ENCODE measurements around the gene PTPN1. TPM values are rescaled to one million over a fixed set of nuclear protein-coding genes. Genes with fewer than 3 reads are reported as not detected.

Gene PTPN1
- total RNA-seq, 2 experiments from 2014 or later: 17.1 to 25.1 TPM

GRCh38 chr20:50578061-50578777, 68.0 kb downstream of the PTPN1 start:
- no peak for DNase-seq (ENCODE audit: low spot score)
- POLR2A ChIA-PET: no interaction called here
- CTCF ChIA-PET (ENCODE audit: unreplicated experiment): no interaction called here
- Histone ChIP-seq H4K20me1 (ENCODE audit: insufficient read depth, low read length) (no peaks in the 10 kb centered on the region), H3K9me3 (ENCODE audit: low read length) (no peaks in the 10 kb centered on the region), H3K4me2 (ENCODE audit: low read length) (no peak overlapping the region), H3K79me2 (ENCODE audit: insufficient read depth, low read depth, low read length) (no peaks in the 10 kb centered on the region), H3K36me3 (ENCODE audit: insufficient read depth, low read length) (peaks cover 55% of the 10 kb centered on the region), H3K9me2 (ENCODE audit: insufficient read depth, low read length) (no peaks in the 10 kb centered on the region), H3K27ac (ENCODE audit: low read depth, low read length, poor library complexity, severe bottlenecking) (no peak overlapping the region), H2AFZ (ENCODE audit: low read length) (no peak overlapping the region), H3K4me3 (ENCODE audit: low read depth, low read length, poor library complexity, severe bottlenecking) (no peak overlapping the region), H3K4me1 (ENCODE audit: insufficient read depth, low read length, poor library complexity, severe bottlenecking) (peaks cover 25% of the 10 kb centered on the region)
- intact Hi-C loops (cut with micrococcal nuclease; ENCODE audit: unreplicated experiment): no loop called here
- TF ChIP-seq EZH2phosphoT487 (IDR thresholded peaks at IDR 0.05; ENCODE audit: borderline replicate concordance, low read depth, low read length): no peak
- TF ChIP-seq, protein P1, sequence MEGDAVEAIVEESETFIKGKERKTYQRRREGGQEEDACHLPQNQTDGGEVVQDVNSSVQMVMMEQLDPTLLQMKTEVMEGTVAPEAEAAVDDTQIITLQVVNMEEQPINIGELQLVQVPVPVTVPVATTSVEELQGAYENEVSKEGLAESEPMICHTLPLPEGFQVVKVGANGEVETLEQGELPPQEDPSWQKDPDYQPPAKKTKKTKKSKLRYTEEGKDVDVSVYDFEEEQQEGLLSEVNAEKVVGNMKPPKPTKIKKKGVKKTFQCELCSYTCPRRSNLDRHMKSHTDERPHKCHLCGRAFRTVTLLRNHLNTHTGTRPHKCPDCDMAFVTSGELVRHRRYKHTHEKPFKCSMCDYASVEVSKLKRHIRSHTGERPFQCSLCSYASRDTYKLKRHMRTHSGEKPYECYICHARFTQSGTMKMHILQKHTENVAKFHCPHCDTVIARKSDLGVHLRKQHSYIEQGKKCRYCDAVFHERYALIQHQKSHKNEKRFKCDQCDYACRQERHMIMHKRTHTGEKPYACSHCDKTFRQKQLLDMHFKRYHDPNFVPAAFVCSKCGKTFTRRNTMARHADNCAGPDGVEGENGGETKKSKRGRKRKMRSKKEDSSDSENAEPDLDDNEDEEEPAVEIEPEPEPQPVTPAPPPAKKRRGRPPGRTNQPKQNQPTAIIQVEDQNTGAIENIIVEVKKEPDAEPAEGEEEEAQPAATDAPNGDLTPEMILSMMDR (conservative IDR thresholded peaks at IDR 0.05; ENCODE audit: low read length): no peak
- BruUV-seq (replicated peaks): no TSS peak

DNA sequence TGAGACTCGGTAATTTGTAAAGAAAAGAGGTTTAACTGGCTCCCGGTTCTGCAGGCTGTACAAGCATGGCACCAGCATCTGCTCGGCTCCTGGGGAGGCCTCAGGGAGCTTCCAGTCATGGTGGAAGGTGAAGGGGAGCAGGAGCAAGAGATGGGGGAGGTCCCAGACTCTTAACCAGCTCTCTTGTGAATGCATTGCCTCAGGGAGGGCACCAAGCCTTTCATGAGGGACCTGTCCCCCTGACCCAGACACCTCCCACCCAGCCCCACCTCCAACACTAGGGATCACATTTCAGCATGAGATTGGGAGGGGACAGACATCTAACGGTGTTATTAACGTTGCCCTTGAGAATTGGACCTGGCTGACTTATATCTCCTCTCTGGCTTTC, 68.6 kb downstream of the PTPN1 start:
- intact Hi-C loops (cut with micrococcal nuclease; ENCODE audit: unreplicated experiment): no loop called here
- TF ChIP-seq, protein P1 (conservative IDR thresholded peaks at IDR 0.05; ENCODE audit: low read length): no peak
- TF ChIP-seq EZH2phosphoT487 (IDR thresholded peaks at IDR 0.05; ENCODE audit: borderline replicate concordance, low read depth, low read length): no peak
- Histone ChIP-seq H3K9me3 (ENCODE audit: low read length) (no peaks in the 10 kb centered on the region), H3K4me2 (ENCODE audit: low read length) (no peak overlapping the region), H3K9me2 (ENCODE audit: insufficient read depth, low read length) (no peaks in the 10 kb centered on the region), H4K20me1 (ENCODE audit: insufficient read depth, low read length) (no peaks in the 10 kb centered on the region), H3K27ac (ENCODE audit: low read depth, low read length, poor library complexity, severe bottlenecking) (no peak overlapping the region), H2AFZ (ENCODE audit: low read length) (no peak overlapping the region), H3K36me3 (ENCODE audit: insufficient read depth, low read length) (peaks cover 61% of the 10 kb centered on the region), H3K79me2 (ENCODE audit: insufficient read depth, low read depth, low read length) (no peaks in the 10 kb centered on the region), H3K4me1 (ENCODE audit: insufficient read depth, low read length, poor library complexity, severe bottlenecking) (peaks cover 29% of the 10 kb centered on the region), H3K4me3 (ENCODE audit: low read depth, low read length, poor library complexity, severe bottlenecking) (no peak overlapping the region)
- POLR2A ChIA-PET: no interaction called here
- CTCF ChIA-PET (ENCODE audit: unreplicated experiment): no interaction called here
- DNase-seq (ENCODE audit: low spot score): no peak
- BruUV-seq (replicated peaks): no TSS peak

GRCh38 chr20:50579511-50579910, 69.3 kb downstream of the PTPN1 start:
- H3K9me2 ChIP-seq (ENCODE audit: insufficient read depth, low read length): no peaks in the 10 kb centered on the region
- intact Hi-C loops (cut with micrococcal nuclease; ENCODE audit: unreplicated experiment): no loop called here
- BruUV-seq (replicated peaks): no TSS peak
- POLR2A ChIA-PET: interaction anchor here (0.6 kb wide), 1 partner anchor 116 kb away, joined by 3 read pairs; no protein-coding TSS in a partner anchor
- H3K4me1 ChIP-seq (ENCODE audit: insufficient read depth, low read length, poor library complexity, severe bottlenecking): peaks cover 29% of the 10 kb centered on the region
- no peak for TF ChIP-seq EZH2phosphoT487 (IDR thresholded peaks at IDR 0.05; ENCODE audit: borderline replicate concordance, low read depth, low read length)
- TF ChIP-seq, protein P1 (conservative IDR thresholded peaks at IDR 0.05; ENCODE audit: low read length): no peak
- no peak overlapping the region for H3K4me3 ChIP-seq (ENCODE audit: low read depth, low read length, poor library complexity, severe bottlenecking)
- H3K36me3 ChIP-seq (ENCODE audit: insufficient read depth, low read length): peaks cover 60% of the 10 kb centered on the region
- no peak overlapping the region for H3K27ac ChIP-seq (ENCODE audit: low read depth, low read length, poor library complexity, severe bottlenecking)
- DNase-seq (ENCODE audit: low spot score): no peak
- no peaks in the 10 kb centered on the region for H3K9me3 ChIP-seq (ENCODE audit: low read length)
- no peak overlapping the region for H2AFZ ChIP-seq (ENCODE audit: low read length)
- H3K79me2 ChIP-seq (ENCODE audit: insufficient read depth, low read depth, low read length): no peaks in the 10 kb centered on the region
- no peaks in the 10 kb centered on the region for H4K20me1 ChIP-seq (ENCODE audit: insufficient read depth, low read length)
- CTCF ChIA-PET (ENCODE audit: unreplicated experiment): no interaction called here
- no peak overlapping the region for H3K4me2 ChIP-seq (ENCODE audit: low read length)
